Epithelial cell of prostate (primary cell): Measurements from ENCODE around the gene AASDH.
"Not testable (repeated sequence)": the region's sequence is repeated elsewhere in the genome, so short reads cannot be mapped to it uniquely, and the experiment has no call there.

Experiments
- DNase-seq: peaks from one replicate; pipeline ENCODE4 v3.0.0-alpha.2; 2011; ENCODE audit warnings: low read depth, low spot score
- H3K27ac ChIP-seq: fragments of 450-650 bp; 2 replicates; pipeline ENCODE4 v1.5.1; 2017; ENCODE audit warnings: mild to moderate bottlenecking

Gene AASDH

DNA sequence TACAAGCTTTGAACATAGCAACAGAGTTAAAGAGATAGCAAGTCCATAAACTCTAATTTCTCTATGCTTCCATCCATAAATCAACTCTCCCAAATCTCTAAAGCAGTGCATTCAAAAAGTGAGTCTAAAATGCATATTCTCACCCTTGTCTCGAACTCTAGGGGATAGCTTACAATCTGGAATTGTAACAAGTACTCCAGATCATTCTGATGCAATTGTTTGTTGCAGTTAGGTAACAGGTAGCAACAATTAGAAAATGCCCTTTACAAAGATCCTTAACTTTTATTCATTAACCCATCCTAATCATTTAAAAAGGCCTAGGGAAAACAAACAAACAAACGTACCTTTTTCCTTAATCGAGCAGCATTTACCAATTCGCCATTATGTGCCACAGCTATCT is 18.9 kb upstream of the AASDH start:
- no peak overlapping the region for H3K27ac ChIP-seq
- no peak for DNase-seq

DNA sequence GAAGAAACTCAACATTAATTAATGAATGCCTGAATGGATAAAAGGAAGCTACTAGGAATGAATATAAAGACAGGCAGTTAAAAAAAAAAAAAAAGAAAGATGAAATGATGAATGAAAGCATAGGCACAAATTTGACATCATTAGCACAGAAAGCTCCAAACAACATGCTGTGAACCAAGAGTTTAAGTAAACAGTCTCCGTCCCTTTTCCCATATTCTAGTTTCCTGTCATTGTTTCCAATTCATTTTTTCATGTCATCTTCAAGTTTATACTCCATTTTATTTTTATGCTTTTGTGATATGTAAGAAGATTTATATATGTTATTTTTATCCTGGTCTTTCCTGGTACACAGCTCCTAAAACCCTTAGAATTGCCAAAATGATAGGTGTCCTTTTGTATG is 17.7 kb upstream of the AASDH start:
- no peak for DNase-seq
- H3K27ac ChIP-seq: no peak overlapping the region

DNA sequence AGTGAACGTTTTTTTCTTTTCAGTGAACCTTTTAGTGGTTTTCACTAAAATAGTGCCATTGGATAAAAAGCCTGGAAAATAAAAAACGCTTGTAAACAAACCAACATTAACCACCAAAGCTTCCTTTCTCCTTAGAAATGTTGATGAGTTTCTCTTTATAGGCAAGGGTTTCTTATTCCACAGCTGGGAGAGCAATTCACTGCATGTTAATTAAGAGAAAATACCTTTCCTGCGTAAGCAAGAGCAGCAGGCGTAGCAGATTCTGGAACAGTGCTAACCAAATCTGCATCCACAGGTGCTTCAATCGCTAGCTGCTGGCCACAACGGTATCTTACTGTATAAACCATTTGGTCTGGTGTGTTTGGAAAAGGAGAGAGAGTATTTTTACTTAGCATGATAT is 13.3 kb upstream of the AASDH start:
- DNase-seq: no peak
- H3K27ac ChIP-seq: no peak overlapping the region

DNA sequence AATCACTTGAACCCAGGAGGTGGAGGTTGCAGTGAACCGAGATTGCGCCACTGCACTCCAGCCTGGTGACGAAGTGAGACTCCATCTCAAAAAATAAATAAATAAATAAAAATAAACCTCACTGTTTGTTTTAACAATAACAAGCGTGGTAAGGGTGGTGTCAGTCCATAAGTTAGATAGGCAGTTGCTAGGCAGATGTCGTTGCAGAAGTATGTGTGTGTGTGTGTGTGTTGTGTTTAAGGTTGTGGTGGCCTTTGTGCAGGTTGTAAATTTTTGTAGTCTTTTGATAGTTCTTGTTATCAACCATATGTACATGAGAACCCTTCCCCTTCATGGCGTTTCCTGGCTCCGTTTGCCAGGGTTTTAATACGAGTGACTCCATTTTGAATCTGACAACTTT is 4.0 kb upstream of the AASDH start:
- H3K27ac ChIP-seq: no peak overlapping the region
- DNase-seq: no peak

DNA sequence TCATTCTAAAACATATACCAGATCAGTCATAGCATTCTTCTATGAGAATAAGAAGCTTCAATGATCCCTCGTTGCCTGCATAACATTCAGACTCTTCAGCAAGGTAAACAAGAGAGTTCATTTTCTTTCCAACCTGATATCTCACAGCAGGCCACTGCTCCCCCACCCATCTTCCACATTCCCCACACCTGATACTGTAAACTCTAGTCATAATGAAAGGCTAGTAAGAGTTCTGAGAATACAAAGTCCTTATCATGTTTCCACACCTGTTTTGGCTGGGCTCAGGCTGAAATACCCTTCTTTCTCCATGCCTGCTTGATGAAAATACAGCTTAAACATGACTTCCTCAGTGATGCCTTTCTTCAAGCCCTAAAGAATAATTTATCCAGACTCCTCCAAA is 2.3 kb upstream of the AASDH start:
- H3K27ac ChIP-seq: no peak overlapping the region
- no peak for DNase-seq

DNA sequence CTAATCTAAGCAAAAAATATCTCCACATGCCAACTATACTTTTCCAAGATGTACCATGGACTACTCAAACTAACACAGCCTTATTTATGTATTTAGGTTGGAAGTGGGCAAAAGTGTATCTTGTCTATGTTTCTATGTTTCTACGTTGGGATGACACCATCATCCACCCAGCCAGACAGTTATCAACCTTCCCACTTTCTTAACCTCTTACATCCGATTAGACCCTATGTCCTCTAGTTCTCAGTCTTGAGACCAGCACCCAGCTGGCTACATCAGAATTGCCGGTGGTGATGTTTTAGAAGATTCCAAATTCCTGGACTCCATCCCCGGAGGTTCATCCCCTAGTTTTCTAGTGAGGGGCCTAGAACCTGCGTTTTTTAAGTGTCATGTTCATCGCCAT is 1.0 kb upstream of the AASDH start:
- no peak for DNase-seq
- H3K27ac ChIP-seq: peak overlapping the region; percentile 93

DNA sequence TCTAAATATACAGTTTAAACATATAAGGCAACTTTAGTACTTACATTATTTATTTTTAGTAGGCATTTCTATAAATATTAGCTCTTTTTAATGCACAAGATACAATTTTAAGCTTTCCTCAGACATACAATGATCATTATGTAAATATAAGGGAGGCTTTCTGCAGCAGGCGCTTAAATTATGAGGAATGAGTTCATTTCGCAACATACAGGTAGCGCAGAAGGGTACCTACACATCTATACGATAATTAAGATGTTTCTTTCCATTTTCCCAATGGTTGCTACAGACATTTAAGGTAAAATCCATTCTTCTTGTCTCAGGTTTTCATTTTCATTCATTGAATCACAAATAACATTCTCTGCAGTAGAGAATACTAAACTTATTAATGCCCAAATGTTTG is 1.2 kb downstream of the AASDH start:
- peak overlapping the region; percentile 93 for H3K27ac ChIP-seq
- no peak for DNase-seq

DNA sequence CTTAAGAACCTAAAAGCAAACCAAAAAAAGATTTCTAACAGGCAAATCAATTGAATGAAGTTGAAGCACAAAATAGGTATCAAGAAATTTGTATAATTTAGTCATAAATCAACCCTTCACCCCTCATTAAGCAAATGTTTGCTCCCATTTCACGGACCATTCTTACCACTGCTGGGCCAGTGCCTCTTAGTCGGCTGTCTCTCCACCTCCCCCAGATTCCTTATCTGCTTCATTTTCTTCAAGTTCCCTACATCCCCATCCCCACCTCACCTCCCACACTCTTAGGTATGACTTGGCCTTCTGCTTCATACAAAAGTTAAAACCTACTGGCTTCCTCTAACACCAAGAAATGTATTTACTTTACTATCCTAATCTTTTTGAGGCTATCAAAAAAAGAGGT is 11.8 kb downstream of the AASDH start:
- no peak for DNase-seq

DNA sequence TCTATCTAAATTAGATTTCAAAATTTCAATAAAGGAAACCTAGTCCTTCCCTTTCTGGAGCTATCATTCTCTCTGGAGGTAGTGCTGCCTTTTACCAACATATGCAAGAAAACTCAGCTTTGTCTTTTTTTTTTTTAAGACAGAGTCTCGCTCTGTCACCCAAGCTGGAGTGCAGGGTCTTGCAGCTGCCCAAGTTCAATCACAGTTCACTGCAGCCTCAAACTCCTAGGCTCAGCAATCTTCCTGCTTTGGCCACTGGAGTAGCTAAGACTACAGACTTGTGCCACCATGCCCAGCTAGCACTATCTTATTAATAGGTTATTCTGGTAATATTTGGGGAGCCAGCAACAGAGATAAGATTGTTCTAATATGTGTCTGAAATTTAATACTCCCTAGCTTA is 12.3 kb downstream of the AASDH start:
- H3K27ac ChIP-seq: no peak overlapping the region
- DNase-seq: no peak

More for the DNA sequence above, 11.8 kb downstream of the AASDH start:
- no peak overlapping the region for H3K27ac ChIP-seq

DNA sequence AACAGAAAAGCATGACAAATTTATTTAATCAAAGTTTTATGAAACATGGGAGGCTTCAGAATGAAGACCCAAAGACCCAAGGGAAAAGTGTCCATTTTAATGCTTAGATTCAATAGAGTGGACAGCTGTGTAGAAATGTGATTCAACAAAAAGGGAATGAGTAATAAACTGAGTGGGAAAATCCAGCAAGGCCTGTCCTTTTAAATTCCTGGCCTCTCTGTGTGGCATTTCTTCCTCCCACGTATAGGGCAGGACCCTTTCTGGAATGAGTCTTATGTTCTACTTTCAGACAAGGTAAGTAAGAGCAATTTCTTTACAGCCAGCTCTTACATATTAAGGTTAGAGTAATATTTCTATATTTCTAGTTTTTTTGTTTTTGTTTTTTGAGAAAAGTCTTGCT is 14.5 kb downstream of the AASDH start:
- H3K27ac ChIP-seq: no peak overlapping the region
- DNase-seq: no peak

DNA sequence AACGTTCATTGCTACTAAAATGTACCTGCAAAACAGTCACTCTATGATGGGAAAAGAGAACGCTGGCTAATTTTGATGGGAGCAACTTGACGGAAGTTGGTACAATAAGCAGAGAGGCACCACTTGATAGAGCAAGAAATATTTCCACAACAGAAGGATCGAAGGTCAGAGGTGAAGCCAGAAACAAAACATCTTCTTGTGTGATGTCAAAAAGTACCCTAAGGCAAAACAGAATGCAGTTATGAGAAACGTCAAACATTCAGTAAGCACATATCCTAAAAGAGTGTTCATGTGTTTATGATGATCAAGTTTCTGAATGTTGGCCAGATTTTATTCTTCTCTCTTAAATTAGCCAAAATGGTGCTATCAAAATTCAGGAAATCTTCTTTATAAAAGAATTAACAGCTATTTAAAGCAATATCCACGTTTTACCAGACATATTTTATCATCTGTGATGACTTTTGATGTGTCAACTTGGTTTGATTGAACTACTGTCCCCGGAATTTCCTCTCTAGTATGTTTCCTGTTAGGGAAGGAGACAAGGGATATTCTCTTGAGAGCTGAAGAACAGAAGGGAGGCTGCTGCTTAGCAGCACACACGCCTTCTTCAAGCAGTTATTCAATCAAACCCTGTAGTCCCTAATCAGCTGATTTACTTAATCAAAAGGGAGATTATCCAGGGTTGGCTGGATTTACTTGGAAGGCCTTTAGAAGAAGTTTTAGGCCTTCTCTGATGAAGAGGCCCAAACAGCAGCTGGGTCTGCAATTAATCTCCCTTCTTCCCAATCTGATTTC is 15.7 kb downstream of the AASDH start:
- DNase-seq: no peak
- no peak overlapping the region for H3K27ac ChIP-seq

DNA sequence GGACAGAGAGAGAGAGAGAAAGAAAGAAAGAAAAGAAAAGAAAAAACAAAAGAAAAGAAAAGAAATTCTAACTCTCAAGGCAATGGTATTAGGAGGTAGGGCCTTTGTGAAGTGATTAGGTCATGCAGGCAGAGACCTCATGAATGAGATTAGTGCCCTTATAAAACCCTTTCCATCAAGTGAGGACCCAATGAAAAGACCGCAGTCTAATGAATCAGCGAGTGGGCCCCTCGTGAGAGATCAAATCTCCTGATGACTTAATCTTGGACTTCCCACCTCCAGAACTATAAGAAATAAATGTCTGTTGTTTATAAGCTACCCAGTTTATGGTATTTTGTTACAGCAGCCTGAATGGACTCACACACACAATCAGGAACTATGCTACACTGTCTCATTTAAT is 16.9 kb downstream of the AASDH start:
- DNase-seq: no peak
- H3K27ac ChIP-seq: no peak overlapping the region

DNA sequence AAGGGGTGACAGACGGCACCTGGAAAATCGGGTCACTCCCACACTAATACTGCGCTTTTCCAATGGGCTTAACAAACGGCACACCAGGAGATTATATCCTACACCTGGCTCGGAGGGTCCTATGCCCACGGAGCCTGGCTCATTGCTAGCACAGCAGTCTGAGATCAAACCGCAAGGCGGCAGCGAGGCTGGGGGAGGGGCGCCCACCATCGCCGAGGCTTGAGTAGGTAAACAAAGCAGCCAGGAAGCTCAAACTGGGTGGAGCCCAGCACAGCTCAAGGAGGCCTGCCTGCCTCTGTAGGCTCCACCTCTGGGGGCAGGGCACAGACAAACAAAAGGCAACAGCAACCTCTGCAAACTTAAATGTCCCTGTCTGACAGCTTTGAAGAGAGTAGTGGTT is 24.3 kb downstream of the AASDH start:
- DNase-seq, H3K27ac ChIP-seq: not testable (repeated sequence)

DNA sequence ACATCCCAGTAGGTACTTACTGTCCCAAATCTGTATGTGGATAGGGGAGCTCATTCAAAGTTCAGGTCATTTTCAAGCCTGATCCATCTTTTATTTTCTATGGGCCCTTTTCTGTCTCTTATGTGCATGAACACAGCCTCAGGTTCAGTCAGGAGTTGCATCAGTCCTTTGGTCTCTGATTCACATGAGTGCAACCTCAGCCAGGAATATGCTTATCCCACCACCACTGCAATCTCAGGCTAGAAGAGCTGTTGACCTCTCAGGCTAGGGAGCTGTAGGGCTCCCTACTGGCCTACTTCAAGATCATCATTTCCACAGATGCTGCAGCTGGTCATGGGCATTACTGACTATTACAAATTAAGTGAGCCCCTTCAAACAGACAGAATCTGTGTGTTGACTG is 27.2 kb downstream of the AASDH start:
- no peak for DNase-seq

DNA sequence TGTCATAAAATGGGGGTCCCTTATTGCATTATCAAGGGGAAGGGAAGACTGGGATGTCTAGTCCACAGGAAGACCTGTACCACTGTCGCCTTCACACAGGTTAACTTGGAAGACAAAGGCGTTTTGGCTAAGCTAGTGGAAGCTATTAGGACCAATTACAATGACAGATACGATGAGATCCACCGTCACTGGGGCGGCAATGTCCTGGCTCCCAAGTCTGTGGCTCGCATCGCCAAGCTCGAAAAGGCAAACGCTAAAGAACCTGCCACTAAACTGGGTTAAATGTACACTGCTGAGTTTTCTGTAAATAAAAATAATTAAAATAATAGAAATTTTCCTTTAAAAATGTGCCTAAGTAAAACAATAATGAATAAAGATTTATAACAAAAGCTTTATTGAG is 30.6 kb downstream of the AASDH start:
- H3K27ac ChIP-seq: no peak overlapping the region
- DNase-seq: no peak

More for the DNA sequence above, 27.2 kb downstream of the AASDH start:
- H3K27ac ChIP-seq: no peak overlapping the region

DNA sequence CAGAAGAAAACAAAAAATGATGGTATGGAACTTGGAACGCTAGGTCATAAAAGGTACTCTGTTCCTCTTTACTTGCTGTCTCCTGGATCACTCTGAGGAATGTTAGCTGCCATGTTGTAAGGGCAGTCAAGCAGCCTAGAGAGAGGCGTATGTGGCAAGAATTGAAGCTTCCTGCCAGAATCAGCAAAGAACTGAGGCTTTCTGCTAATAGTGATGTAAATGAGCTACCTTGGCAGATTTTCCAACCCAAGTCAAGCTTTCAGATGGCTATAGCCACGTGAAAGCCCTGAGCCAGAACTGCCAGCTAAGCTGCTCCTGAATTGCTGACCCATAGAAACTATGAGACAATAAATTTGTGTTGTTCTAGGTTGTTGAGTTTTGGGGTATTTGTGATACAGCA is 38.7 kb downstream of the AASDH start:
- no peak overlapping the region for H3K27ac ChIP-seq
- DNase-seq: no peak

DNA sequence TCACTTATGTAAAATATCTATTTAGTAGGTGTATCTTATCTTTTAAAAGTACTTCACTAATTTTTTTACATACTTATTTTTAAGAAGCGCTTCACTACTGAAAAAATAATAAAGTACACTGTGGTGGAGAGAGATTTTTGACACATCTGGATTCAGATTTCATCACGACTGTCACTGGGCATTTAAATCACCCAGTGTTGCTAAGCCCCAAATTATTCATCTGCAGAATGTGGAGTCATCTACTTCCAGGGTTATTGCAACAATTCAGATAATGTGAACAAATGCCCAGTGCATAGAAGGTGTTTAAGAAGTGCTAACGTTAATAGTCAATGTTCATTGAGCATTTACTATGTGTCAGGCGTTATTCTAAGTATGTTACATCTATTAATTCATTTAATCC is 41.8 kb downstream of the AASDH start:
- DNase-seq: no peak
- no peak overlapping the region for H3K27ac ChIP-seq

DNA sequence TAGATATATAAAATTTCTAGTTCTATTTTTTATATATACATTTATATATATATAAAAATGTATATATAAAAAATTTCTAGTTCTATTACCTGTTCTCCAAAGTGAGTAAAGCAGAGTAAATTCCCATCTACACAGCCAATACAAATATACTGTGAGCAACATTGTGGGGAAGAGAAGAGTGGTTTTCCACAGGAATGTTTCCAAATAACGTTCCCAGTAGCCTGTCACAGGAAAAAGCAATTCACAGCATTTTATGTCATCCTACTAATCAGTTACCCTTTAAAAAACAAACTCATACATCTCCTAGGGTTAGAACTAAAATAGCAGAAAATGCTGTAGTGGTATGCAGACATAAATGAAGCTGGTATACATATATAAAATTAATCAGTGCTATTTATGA is 44.5 kb downstream of the AASDH start:
- no peak for DNase-seq
- no peak overlapping the region for H3K27ac ChIP-seq

DNA sequence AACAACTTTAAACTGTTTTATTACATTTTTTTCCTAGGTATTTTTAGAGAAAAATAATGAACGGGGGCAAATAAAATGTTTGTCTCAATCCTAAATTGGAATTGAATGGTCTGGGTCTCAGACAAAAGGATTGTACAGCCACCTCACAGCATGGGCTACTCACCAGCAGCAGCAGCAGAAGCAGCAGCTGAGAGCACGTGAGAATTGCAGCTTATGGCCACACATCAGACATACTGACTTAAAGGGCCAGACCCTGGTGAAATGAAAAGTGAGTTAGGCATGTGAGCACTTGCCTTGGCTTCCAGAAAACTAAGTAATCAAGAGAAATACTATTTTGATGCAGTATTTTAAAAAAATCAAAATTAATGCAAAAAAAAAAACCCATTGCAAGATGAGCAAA is 56.6 kb downstream of the AASDH start:
- DNase-seq: no peak
- no peak overlapping the region for H3K27ac ChIP-seq

DNA sequence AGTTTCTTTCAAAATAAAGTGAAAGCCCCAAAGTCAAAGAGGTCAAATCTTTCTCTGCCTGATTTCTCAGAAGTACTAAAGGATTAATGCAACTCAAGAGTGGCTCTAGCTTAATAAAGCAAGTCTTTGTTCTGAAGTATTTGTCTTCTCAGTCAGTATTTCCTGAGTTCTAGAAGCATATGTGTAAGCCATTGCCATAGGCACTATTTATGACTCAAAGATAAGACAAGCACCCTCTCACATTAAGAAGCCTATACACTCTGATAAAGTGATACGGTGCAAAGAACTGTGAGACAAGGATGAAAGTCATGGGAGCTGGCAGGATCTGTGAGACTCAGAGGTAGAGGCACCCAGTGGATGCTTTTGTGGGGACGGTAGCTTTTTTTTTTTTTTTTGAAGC is 60.9 kb downstream of the AASDH start:
- DNase-seq: peak; percentile 12
- H3K27ac ChIP-seq: no peak overlapping the region

DNA sequence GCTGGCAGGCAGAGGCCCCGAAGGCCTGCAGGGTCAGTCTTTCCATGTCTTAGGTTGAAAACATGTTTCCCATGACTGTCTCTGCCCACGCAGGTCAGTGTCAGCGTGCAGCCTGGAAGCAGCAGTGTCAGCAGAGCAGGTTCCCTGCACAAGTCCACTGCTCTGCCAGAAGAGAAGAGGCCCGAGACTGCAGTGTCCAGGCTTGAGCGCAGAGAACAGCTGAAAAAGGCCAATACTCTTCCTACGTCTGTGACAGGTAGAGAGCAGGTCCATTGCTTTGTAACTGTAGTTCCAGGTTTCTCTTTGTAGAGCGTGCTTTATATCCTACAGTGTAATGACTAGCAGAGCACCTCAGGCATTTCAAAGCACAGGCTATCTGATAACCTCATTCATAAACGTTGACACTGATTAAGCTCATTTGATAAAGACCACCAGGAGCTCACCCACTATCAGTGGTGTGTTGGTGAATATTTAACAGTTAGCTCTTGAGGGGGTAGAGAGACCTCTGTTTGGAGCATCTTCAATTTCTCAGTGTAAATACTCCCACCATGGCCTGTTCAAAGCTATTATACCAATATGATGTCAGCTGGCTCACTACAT is 63.2 kb downstream of the AASDH start:
- no peak for DNase-seq
- H3K27ac ChIP-seq: no peak overlapping the region

DNA sequence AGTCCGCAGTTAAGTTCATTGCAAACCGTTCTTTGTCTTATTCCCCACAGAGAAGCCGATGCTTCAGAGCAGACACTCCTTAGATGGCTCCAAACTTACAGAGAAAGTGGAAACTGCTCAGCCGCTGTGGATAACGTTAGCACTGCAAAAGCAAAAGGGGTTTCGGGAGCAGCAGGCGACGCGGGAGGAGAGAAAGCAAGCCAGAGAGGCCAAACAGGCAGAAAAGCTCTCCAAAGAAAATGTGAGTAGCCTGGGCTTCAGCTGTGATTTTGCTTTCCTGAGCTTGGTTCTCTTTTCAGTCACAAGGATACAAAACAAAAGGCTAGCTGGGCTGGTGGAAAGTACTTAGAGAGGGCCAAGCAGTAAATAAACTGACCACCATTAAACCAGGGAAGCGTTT is 64.0 kb downstream of the AASDH start:
- DNase-seq: no peak
- no peak overlapping the region for H3K27ac ChIP-seq
